NCI-H1930 (cell line): Measurements from ENCODE around the gene CD320.

Source experiments
- DNase-seq, 2 experiments: peaks; one replicate each; lab custom pipeline; 2025; lab: John Stamatoyannopoulos, UW

CD320 gene

DNA sequence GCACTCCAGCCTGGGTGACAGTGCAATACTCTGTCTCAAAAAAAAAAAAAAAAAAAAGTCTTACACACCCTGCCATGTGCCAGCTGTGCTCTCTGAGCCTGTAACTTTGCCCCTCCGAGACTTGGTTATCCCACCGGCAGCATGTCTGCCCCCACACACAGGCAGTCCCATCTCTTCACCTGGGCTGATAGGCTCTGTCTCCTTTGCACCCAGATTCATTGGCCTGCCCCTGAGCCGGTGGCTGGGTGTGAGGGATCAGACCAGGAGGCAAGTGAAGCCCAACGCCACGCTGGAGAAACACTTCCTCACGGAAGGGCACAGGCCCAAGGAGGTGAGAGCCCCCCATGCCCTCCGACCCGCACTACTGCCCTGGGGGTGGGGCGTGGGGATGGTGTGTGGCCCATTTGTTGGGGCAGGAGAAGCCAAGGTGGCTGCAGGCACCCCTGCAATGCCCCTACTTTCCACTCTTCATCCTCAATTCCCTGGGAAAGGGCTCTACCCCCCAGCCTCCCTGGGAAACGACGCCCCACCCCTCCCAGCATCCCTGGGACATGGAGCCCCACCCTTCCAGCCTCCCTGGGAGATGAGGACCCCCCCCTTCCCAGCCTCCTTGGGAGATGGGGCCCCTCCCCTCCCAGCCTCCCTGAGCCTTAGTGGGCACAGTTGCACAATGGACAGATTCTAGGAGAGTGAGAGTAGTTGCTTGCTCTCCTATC is 53.7 kb downstream of the CD320 start:
- no peak for DNase-seq

DNA sequence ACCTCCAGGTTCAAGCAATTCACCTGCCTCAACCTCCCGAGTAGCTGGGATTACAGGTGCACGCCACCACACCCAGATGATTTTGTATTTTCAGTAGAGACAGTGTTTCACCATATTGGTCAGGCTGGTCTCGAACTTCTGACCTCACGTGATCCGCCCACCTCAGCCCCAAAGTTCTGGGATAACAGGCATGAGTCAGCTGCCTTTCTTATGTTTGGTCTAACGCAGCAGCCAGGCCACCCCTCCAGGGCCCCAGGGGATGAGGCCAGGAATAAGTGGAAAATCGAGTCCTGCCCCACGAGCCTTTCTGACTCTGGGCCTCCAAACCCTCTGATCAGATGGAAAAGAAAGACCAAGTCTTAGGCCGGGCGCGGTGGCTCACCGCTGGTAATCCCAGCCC is 54.5 kb downstream of the CD320 start:
- DNase-seq: no peak

DNA sequence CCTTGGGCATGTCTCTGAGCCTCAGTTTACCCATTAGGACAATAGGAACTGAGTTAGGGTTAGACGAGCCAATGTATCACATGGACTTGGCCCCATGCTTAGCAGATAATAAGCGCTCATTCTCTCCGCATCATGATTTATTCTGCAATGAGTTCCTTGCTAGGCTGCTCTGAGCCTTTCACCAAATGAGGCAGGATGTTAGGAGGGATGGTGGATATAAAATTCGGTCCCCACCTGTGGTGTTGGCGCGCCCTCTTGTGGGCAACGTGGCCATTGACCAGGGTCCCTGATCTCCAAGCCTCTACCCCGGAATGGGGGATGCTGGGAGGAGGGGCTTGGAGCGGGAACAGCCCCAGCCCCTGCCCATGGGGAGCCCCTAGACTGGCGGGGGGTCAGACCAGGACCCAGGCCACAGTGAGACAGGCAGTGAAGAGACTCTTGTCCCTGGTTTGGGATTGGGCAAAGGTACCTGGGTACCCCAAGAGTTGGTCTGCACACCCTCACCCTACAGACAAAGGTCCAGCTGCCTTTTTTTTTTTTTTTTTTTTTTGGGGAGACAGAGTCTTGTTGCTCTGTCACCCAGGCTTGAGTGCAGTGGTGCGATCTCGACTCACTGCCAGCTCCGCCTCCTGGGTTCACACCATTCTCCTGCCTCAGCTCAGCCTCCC is 55.1 kb downstream of the CD320 start:
- peak; percentile 34 to 41 for DNase-seq
